Mesendoderm (in vitro differentiated cells): ENCODE measurements around the gene AQP2.

ENCODE experiments used
- DNase-seq: peaks from one replicate; pipeline ENCODE4 v3.0.0; 2013
- H2AK5ac ChIP-seq: 2 replicates; pipeline ENCODE4 v1.6.1; 2013; ENCODE audit warnings: low read length, inconsistent platforms
- H2BK120ac ChIP-seq: 2 replicates; pipeline ENCODE4 v1.6.1; 2013; ENCODE audit warnings: low read depth, mild to moderate bottlenecking, low read length, moderate library complexity, mixed read lengths
- H2BK15ac ChIP-seq: replicated peaks from 2 replicates; pipeline ENCODE4 v1.6.1; 2013; ENCODE audit warnings: low read depth, mild to moderate bottlenecking, moderate library complexity
- H2BK5ac ChIP-seq: 2 replicates; pipeline ENCODE4 v1.6.1; 2013; ENCODE audit warnings: low read length, inconsistent platforms
- H3K18ac ChIP-seq: 2 replicates; pipeline ENCODE4 v1.6.1; 2013; ENCODE audit warnings: mild to moderate bottlenecking, low read length, mixed read lengths
- H3K23ac ChIP-seq: one replicate; pipeline ENCODE4 v1.6.1; 2013; ENCODE audit warnings: low read length
- H3K27ac ChIP-seq: 2 replicates; pipeline ENCODE4 v1.5.1; 2013; ENCODE audit warnings: low read depth, mild to moderate bottlenecking, inconsistent platforms, low read length, moderate library complexity
- H3K27me3 ChIP-seq: 2 replicates; pipeline ENCODE4 v1.6.1; 2013; ENCODE audit warnings: low read length, control low read depth, mild to moderate bottlenecking, inconsistent platforms; ENCODE audit not compliant: insufficient read depth, poor library complexity
- H3K36me3 ChIP-seq: 2 replicates; pipeline ENCODE4 v1.6.1; 2013; ENCODE audit warnings: low read length, inconsistent platforms; ENCODE audit not compliant: control insufficient read depth, insufficient read depth
- H3K4ac ChIP-seq: one replicate; pipeline ENCODE4 v1.6.1; 2013; ENCODE audit warnings: low read depth, mild to moderate bottlenecking, low read length, moderate library complexity
- H3K4me1 ChIP-seq: 2 replicates; pipeline ENCODE4 v1.6.1; 2013; ENCODE audit warnings: low read depth, low read length, inconsistent platforms; ENCODE audit not compliant: control insufficient read depth
- H3K4me2 ChIP-seq: 2 replicates; pipeline ENCODE4 v1.6.1; 2013; ENCODE audit warnings: low read length
- H3K4me3 ChIP-seq: 2 replicates; pipeline ENCODE4 v1.5.1; 2013; ENCODE audit warnings: mild to moderate bottlenecking, low read length
- H3K56ac ChIP-seq: one replicate; pipeline ENCODE4 v1.6.1; 2013; ENCODE audit warnings: low read length
- H3K79me1 ChIP-seq: 2 replicates; pipeline ENCODE4 v1.6.1; 2013; ENCODE audit warnings: low read length, inconsistent platforms
- H3K79me2 ChIP-seq: 2 replicates; pipeline ENCODE4 v1.6.1; 2013; ENCODE audit warnings: mild to moderate bottlenecking, low read length; ENCODE audit not compliant: control insufficient read depth, insufficient read depth
- H3K9ac ChIP-seq: 2 replicates; pipeline ENCODE4 v1.6.1; 2013; ENCODE audit warnings: low read length, inconsistent platforms
- H4K5ac ChIP-seq: one replicate; pipeline ENCODE4 v1.6.1; 2013; ENCODE audit warnings: low read length
- H4K8ac ChIP-seq: one replicate; pipeline ENCODE4 v1.6.1; 2013; ENCODE audit warnings: low read depth, mild to moderate bottlenecking, control low read depth, low read length, moderate library complexity
- WGBS: extraction: QIAGEN DNeasy Blood & Tissue Kit; methylation state at CpG from one replicate; pipeline ENCODE4 v1.1.7; 2013; ENCODE audit warnings: low lambda C conversion rate, missing lambda C conversion rate; ENCODE audit not compliant: insufficient coverage; ENCODE audit errors: extremely low coverage; 5-methylcytosine and 5-hydroxymethylcytosine counted together

Gene AQP2

DNA sequence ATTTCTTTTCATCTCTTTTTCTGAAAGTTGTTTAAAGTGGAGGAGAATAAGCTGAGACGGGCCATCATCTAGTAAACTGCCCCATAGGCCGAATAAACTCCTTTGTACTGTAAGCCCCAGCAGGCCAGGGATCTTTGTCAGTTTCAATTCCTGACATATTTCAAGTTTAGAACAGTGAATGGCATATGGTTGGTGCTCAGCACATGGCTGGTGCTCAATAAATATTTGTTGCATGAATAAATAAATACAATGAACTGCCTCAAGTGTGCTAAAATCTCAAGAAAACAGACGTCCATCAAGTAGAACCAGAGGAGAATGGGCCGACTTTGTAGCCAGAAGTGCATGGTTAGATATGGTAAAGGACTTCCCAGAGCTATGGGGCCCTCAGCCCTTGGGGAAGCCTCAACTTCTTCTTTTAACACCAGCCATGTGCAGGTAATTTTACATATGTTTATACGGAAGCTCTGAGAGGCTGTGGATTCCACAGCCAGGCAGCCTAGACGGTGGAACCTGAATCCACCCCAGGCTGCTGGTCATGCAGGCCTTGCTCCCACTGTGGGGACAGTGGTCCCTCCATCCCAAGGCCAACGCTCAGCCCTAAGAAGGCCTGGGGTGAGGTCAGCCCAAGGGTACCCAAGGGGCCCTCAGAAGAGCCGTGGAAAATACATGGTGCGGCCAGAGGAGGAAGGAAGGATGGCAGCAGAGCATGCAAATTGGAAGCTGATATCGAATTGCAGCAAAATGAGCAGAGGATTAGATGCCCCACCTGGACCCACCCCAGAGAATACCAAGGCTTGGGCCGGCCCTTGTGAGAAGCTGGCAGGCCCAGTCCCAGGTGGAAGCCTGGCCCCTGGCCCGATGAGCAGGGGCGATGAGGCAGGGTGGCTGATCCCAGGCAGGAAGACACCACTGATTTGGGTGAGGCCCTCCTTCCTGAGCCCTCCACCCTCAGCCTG lies 8.7 kb upstream of the AQP2 start:
- no CpG with 5 or more reads among the region's 13 CpGs for WGBS
- Histone ChIP-seq H3K4me2 (no peak overlapping the region), H3K4me1 (no peaks in the 10 kb centered on the region), H3K56ac (no peak overlapping the region), H2BK120ac (no peak overlapping the region), H2BK5ac (no peak overlapping the region), H3K23ac (no peak overlapping the region), H2AK5ac (no peak overlapping the region), H3K79me2 (no peaks in the 10 kb centered on the region), H3K9ac (no peak overlapping the region), H3K27me3 (no peaks in the 10 kb centered on the region), H3K79me1 (no peaks in the 10 kb centered on the region), H4K8ac (no peak overlapping the region), H3K4ac (no peak overlapping the region), H2BK15ac (no peak overlapping the region), H3K18ac (no peak overlapping the region), H3K27ac (no peak overlapping the region), H4K5ac (no peak overlapping the region), H3K4me3 (no peak overlapping the region), H3K36me3 (no peaks in the 10 kb centered on the region)
- no peak for DNase-seq

DNA sequence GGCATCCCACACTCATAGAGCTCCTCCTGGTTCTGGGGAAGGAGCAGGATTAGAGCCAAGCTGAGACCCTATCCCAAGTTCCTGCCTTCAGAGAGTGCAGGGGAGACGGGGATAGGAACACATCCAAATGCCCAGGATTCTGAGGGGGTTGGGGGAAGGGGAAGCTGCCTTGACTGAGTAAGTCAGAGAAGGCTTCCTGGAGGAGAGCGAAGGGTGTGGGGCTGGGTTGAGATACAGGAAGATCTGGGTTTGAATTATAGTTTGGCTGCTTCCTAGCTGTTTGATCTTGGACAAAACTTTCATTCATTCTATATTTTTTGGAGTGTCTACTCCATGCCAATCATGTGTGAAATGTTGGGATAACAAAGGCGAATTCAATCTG lies 8.0 kb upstream of the AQP2 start:
- Histone ChIP-seq H2BK15ac (no peak overlapping the region), H2BK5ac (no peak overlapping the region), H3K4me2 (no peak overlapping the region), H4K8ac (no peak overlapping the region), H3K36me3 (no peaks in the 10 kb centered on the region), H3K27ac (no peak overlapping the region), H3K4me1 (no peaks in the 10 kb centered on the region), H3K4ac (no peak overlapping the region), H3K79me2 (no peaks in the 10 kb centered on the region), H2BK120ac (no peak overlapping the region), H3K79me1 (no peaks in the 10 kb centered on the region), H2AK5ac (no peak overlapping the region), H3K27me3 (no peaks in the 10 kb centered on the region), H3K18ac (no peak overlapping the region), H3K56ac (no peak overlapping the region), H3K23ac (no peak overlapping the region), H3K4me3 (no peak overlapping the region), H4K5ac (no peak overlapping the region), H3K9ac (no peak overlapping the region)
- no peak for DNase-seq
- no CpG with 5 or more reads among the region's 3 CpGs for WGBS

DNA sequence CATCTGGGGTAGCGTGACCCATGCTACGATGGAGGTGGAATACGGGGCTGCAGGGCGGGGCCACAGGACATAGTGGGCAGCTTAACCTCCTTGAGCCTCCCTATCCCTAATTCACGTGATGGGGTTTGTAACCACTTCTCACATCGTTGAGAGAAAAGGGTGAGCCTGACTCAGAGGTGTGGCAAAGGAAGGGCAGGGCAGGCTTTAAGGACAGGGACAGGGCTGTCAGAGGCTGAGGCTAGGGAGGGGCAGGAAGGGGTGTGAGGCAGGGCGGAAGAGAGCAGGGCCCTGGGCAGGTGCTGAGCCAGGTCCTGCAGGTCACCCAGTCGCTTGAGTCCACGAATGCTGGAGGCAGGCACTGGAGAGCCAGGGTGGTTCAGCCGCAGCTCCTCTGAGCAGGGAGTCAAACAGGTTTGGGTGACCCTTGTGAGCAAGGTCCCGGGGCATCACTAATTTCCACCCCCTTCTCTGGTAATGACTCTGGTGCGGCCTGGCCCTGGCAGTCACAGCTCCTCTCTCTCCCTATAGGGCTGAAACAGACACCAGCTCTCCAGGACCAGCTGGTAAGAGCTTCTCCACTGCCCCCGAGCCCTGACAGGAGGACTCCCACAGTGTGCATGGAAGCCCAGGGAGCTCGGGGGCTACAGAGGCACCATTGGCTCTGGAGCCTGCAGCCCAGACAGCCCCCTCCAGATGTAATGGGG lies 7.5 kb upstream of the AQP2 start:
- Histone ChIP-seq H3K27ac (no peak overlapping the region), H3K36me3 (no peaks in the 10 kb centered on the region), H3K56ac (no peak overlapping the region), H2BK15ac (no peak overlapping the region), H3K4ac (no peak overlapping the region), H2BK120ac (no peak overlapping the region), H3K23ac (no peak overlapping the region), H4K5ac (no peak overlapping the region), H3K79me2 (no peaks in the 10 kb centered on the region), H3K4me3 (no peak overlapping the region), H3K4me2 (no peak overlapping the region), H4K8ac (no peak overlapping the region), H3K4me1 (no peaks in the 10 kb centered on the region), H3K27me3 (no peaks in the 10 kb centered on the region), H3K18ac (no peak overlapping the region), H2BK5ac (no peak overlapping the region), H2AK5ac (no peak overlapping the region), H3K79me1 (no peaks in the 10 kb centered on the region), H3K9ac (no peak overlapping the region)
- no peak for DNase-seq
- WGBS = no CpG with 5 or more reads among the region's 14 CpGs

DNA sequence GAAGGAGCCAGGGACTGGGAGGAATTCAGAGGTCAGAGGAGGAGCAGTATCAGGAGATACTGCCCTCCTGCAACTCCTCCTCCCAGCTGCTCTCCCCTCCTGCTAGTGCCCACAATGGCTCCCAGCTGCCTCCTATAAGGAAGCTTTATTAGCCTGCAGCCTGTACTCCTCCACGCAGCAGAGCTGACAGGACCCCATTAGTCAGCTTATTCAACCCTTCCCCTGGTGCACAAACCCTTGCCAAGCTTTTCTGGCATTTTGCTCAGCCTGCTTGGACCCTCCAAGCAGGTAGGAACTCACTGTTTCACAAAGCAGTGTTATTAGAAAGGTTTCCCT lies 6.9 kb upstream of the AQP2 start:
- no peak overlapping the region for H2BK5ac ChIP-seq
- H2AK5ac ChIP-seq = no peak overlapping the region
- H3K27ac ChIP-seq = no peak overlapping the region
- no peak overlapping the region for H3K23ac ChIP-seq
- no peaks in the 10 kb centered on the region for H3K79me1 ChIP-seq
- no peak overlapping the region for H3K4ac ChIP-seq
- no peaks in the 10 kb centered on the region for H3K27me3 ChIP-seq
- H2BK15ac ChIP-seq = no peak overlapping the region
- no peak overlapping the region for H3K4me2 ChIP-seq
- no peaks in the 10 kb centered on the region for H3K79me2 ChIP-seq
- no peaks in the 10 kb centered on the region for H3K36me3 ChIP-seq
- no CpG with 5 or more reads among the region's 1 CpG for WGBS
- no peaks in the 10 kb centered on the region for H3K4me1 ChIP-seq
- no peak overlapping the region for H3K4me3 ChIP-seq
- H3K9ac ChIP-seq = no peak overlapping the region
- H2BK120ac ChIP-seq = no peak overlapping the region
- no peak overlapping the region for H3K18ac ChIP-seq
- H3K56ac ChIP-seq = no peak overlapping the region
- no peak for DNase-seq
- H4K8ac ChIP-seq = no peak overlapping the region
- H4K5ac ChIP-seq = no peak overlapping the region

DNA sequence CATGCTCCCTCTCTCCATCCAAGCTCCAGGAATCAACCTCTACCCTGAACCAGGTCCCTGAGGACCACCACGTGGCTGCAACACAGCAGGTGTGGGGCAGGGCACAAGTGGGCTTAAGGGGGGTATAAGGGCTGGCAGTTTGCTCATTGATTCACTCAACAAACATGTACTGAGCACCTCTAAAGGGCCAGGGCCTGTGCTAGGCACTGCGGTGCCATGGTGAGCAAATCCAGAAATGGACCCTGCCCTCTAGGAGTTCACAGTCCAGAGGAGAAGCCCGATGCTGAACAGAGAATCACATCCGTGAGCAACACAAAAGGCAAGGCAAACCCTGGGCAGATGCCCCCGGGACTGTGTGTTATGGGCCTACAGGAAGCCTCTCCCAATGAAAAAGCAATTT lies 6.5 kb upstream of the AQP2 start:
- Histone ChIP-seq H3K4me1 (no peaks in the 10 kb centered on the region), H3K27ac (no peak overlapping the region), H3K9ac (no peak overlapping the region), H4K8ac (no peak overlapping the region), H2BK5ac (no peak overlapping the region), H3K23ac (no peak overlapping the region), H3K36me3 (no peaks in the 10 kb centered on the region), H3K56ac (no peak overlapping the region), H2AK5ac (no peak overlapping the region), H2BK120ac (no peak overlapping the region), H3K79me1 (no peaks in the 10 kb centered on the region), H3K4me2 (no peak overlapping the region), H3K4me3 (no peak overlapping the region), H2BK15ac (no peak overlapping the region), H3K18ac (no peak overlapping the region), H3K79me2 (no peaks in the 10 kb centered on the region), H3K27me3 (no peaks in the 10 kb centered on the region), H4K5ac (no peak overlapping the region), H3K4ac (no peak overlapping the region)
- no CpG with 5 or more reads among the region's 5 CpGs for WGBS
- no peak for DNase-seq
